ENCODE data around the gene PIKFYVE.
"Not testable (repeated sequence)": the region's sequence is repeated elsewhere in the genome, so short reads cannot be mapped to it uniquely, and the experiment has no call there.

PIKFYVE gene

GRCh38 chr2:208265801-208266552 lies at the start of gene PIKFYVE:
Gene PIKFYVE (plus strand): TSS chr2:208266255. CDS start chr2:208271520, 5,265 bp downstream.
- Histone ChIP-seq H3K27me3 (ENCODE audit: control insufficient read depth, insufficient read depth, low read length) (no peaks in the 10 kb centered on the region), H3K4me3 (ENCODE audit: low read length) (peak within 1 kb of the TSS; percentile 85), H3K27ac (ENCODE audit: low read length) (no peak within 1 kb of the TSS), H3K36me3 (ENCODE audit: control insufficient read depth, insufficient read depth, low read length) (no peaks in the 10 kb centered on the region), H3K9me3 (ENCODE audit: control insufficient read depth, insufficient read depth, low read length) (no peaks in the 10 kb centered on the region), H3K4me1 (ENCODE audit: control insufficient read depth, insufficient read depth, low read length) (no peaks in the 10 kb centered on the region)
- WGBS (ENCODE audit: insufficient coverage, insufficient read length), result no CpG with 5 or more reads among the region's 50 CpGs
- DNase-seq (ENCODE audit: low read depth, low spot score), result peak; percentile 92

- not testable (repeated sequence) for H3K27me3 ChIP-seq (ENCODE audit: control insufficient read depth, insufficient read depth, low read length); DNase-seq (ENCODE audit: low read depth, low spot score); H3K4me1 ChIP-seq (ENCODE audit: control insufficient read depth, insufficient read depth, low read length); H3K4me3 ChIP-seq (ENCODE audit: low read length); H3K36me3 ChIP-seq (ENCODE audit: control insufficient read depth, insufficient read depth, low read length); H3K27ac ChIP-seq (ENCODE audit: low read length); H3K9me3 ChIP-seq (ENCODE audit: control insufficient read depth, insufficient read depth, low read length)
- no CpG with 5 or more reads among the region's 3 CpGs for WGBS (ENCODE audit: insufficient coverage, insufficient read length)
These were observed 44.2 kb upstream of the PIKFYVE start for GRCh38 chr2:208221873-208222272.

GRCh38 chr2:208222351-208222750 lies 43.7 kb upstream of the PIKFYVE start:
- DNase-seq (ENCODE audit: low read depth, low spot score), result no peak
- no peak overlapping the region for H3K27ac ChIP-seq (ENCODE audit: low read length)
- no peaks in the 10 kb centered on the region for H3K36me3 ChIP-seq (ENCODE audit: control insufficient read depth, insufficient read depth, low read length)

GRCh38 chr2:208224802-208225201 lies 41.3 kb upstream of the PIKFYVE start:
- Histone ChIP-seq H3K27me3 (ENCODE audit: control insufficient read depth, insufficient read depth, low read length) (no peaks in the 10 kb centered on the region), H3K36me3 (ENCODE audit: control insufficient read depth, insufficient read depth, low read length) (no peaks in the 10 kb centered on the region), H3K27ac (ENCODE audit: low read length) (no peak overlapping the region), H3K4me1 (ENCODE audit: control insufficient read depth, insufficient read depth, low read length) (no peaks in the 10 kb centered on the region), H3K9me3 (ENCODE audit: control insufficient read depth, insufficient read depth, low read length) (no peaks in the 10 kb centered on the region; the same call in 1 of the 2 replicates), H3K4me3 (ENCODE audit: low read length) (no peak overlapping the region)
- no CpG with 5 or more reads among the region's 2 CpGs for WGBS (ENCODE audit: insufficient coverage, insufficient read length)
- DNase-seq (ENCODE audit: low read depth, low spot score), result no peak

More at GRCh38 chr2:208222351-208222750, 43.7 kb upstream of the PIKFYVE start:
- no peaks in the 10 kb centered on the region for H3K4me1 ChIP-seq (ENCODE audit: control insufficient read depth, insufficient read depth, low read length)
- WGBS (ENCODE audit: insufficient coverage, insufficient read length), result no CpG with 5 or more reads among the region's 3 CpGs
- H3K27me3 ChIP-seq (ENCODE audit: control insufficient read depth, insufficient read depth, low read length), result no peaks in the 10 kb centered on the region
- H3K9me3 ChIP-seq (ENCODE audit: control insufficient read depth, insufficient read depth, low read length), result no peaks in the 10 kb centered on the region; the same call in 1 of the 2 replicates
- no peak overlapping the region for H3K4me3 ChIP-seq (ENCODE audit: low read length)

GRCh38 chr2:208227581-208228232 lies 38.3 kb upstream of the PIKFYVE start:
- Histone ChIP-seq H3K27me3 (ENCODE audit: control insufficient read depth, insufficient read depth, low read length) (no peaks in the 10 kb centered on the region), H3K4me3 (ENCODE audit: low read length) (no peak overlapping the region), H3K9me3 (ENCODE audit: control insufficient read depth, insufficient read depth, low read length) (no peaks in the 10 kb centered on the region), H3K27ac (ENCODE audit: low read length) (no peak overlapping the region), H3K4me1 (ENCODE audit: control insufficient read depth, insufficient read depth, low read length) (no peaks in the 10 kb centered on the region), H3K36me3 (ENCODE audit: control insufficient read depth, insufficient read depth, low read length) (no peaks in the 10 kb centered on the region)
- WGBS (ENCODE audit: insufficient coverage, insufficient read length), result no CpG with 5 or more reads among the region's 33 CpGs
- DNase-seq (ENCODE audit: low read depth, low spot score), result no peak

- no peaks in the 10 kb centered on the region for H3K9me3 ChIP-seq (ENCODE audit: control insufficient read depth, insufficient read depth, low read length)
- H3K4me3 ChIP-seq (ENCODE audit: low read length), result no peak overlapping the region
- WGBS (ENCODE audit: insufficient coverage, insufficient read length), result no CpG with 5 or more reads among the region's 1 CpG
- no peaks in the 10 kb centered on the region for H3K27me3 ChIP-seq (ENCODE audit: control insufficient read depth, insufficient read depth, low read length)
- no peak for DNase-seq (ENCODE audit: low read depth, low spot score)
- no peak overlapping the region for H3K27ac ChIP-seq (ENCODE audit: low read length)
- no peaks in the 10 kb centered on the region for H3K4me1 ChIP-seq (ENCODE audit: control insufficient read depth, insufficient read depth, low read length)
- no peaks in the 10 kb centered on the region for H3K36me3 ChIP-seq (ENCODE audit: control insufficient read depth, insufficient read depth, low read length)
These were observed 37.6 kb upstream of the PIKFYVE start for GRCh38 chr2:208228476-208228875.

GRCh38 chr2:208234786-208235185 lies 31.3 kb upstream of the PIKFYVE start:
- no peaks in the 10 kb centered on the region for H3K4me1 ChIP-seq (ENCODE audit: control insufficient read depth, insufficient read depth, low read length)
- no peaks in the 10 kb centered on the region for H3K27me3 ChIP-seq (ENCODE audit: control insufficient read depth, insufficient read depth, low read length)
- WGBS (ENCODE audit: insufficient coverage, insufficient read length), result no CpG with 5 or more reads among the region's 1 CpG
- no peak overlapping the region for H3K27ac ChIP-seq (ENCODE audit: low read length)
- H3K9me3 ChIP-seq (ENCODE audit: control insufficient read depth, insufficient read depth, low read length), result no peaks in the 10 kb centered on the region
- peaks cover 10% of the 10 kb centered on the region; the same call in 1 of the 2 replicates for H3K36me3 ChIP-seq (ENCODE audit: control insufficient read depth, insufficient read depth, low read length)
- no peak for DNase-seq (ENCODE audit: low read depth, low spot score)
- no peak overlapping the region for H3K4me3 ChIP-seq (ENCODE audit: low read length)

- no peak for DNase-seq (ENCODE audit: low read depth, low spot score)
- peaks cover 14% of the 10 kb centered on the region; the same call in 1 of the 2 replicates for H3K36me3 ChIP-seq (ENCODE audit: control insufficient read depth, insufficient read depth, low read length)
- H3K4me3 ChIP-seq (ENCODE audit: low read length), result no peak overlapping the region
- no peaks in the 10 kb centered on the region for H3K4me1 ChIP-seq (ENCODE audit: control insufficient read depth, insufficient read depth, low read length)
- no CpG with 5 or more reads among the region's 2 CpGs for WGBS (ENCODE audit: insufficient coverage, insufficient read length)
- no peak overlapping the region for H3K27ac ChIP-seq (ENCODE audit: low read length)
- H3K9me3 ChIP-seq (ENCODE audit: control insufficient read depth, insufficient read depth, low read length), result no peaks in the 10 kb centered on the region
- no peaks in the 10 kb centered on the region for H3K27me3 ChIP-seq (ENCODE audit: control insufficient read depth, insufficient read depth, low read length)
These were observed 30.2 kb upstream of the PIKFYVE start for GRCh38 chr2:208235860-208236259.

GRCh38 chr2:208239770-208240493 lies 26.1 kb upstream of the PIKFYVE start:
- H3K27me3 ChIP-seq (ENCODE audit: control insufficient read depth, insufficient read depth, low read length), result no peaks in the 10 kb centered on the region
- WGBS (ENCODE audit: insufficient coverage, insufficient read length), result no CpG with 5 or more reads among the region's 9 CpGs
- H3K4me3 ChIP-seq (ENCODE audit: low read length), result no peak overlapping the region
- H3K27ac ChIP-seq (ENCODE audit: low read length), result no peak overlapping the region
- DNase-seq (ENCODE audit: low read depth, low spot score), result no peak
- H3K4me1 ChIP-seq (ENCODE audit: control insufficient read depth, insufficient read depth, low read length), result no peaks in the 10 kb centered on the region
- H3K9me3 ChIP-seq (ENCODE audit: control insufficient read depth, insufficient read depth, low read length), result no peaks in the 10 kb centered on the region
- H3K36me3 ChIP-seq (ENCODE audit: control insufficient read depth, insufficient read depth, low read length), result peaks cover 21% of the 10 kb centered on the region; the same call in 1 of the 2 replicates

GRCh38 chr2:208240619-208241209 lies 25.3 kb upstream of the PIKFYVE start:
- Histone ChIP-seq H3K27ac (ENCODE audit: low read length) (no peak overlapping the region), H3K4me3 (ENCODE audit: low read length) (no peak overlapping the region), H3K27me3 (ENCODE audit: control insufficient read depth, insufficient read depth, low read length) (no peaks in the 10 kb centered on the region), H3K4me1 (ENCODE audit: control insufficient read depth, insufficient read depth, low read length) (no peaks in the 10 kb centered on the region), H3K36me3 (ENCODE audit: control insufficient read depth, insufficient read depth, low read length) (peaks cover 19% of the 10 kb centered on the region; the same call in 1 of the 2 replicates), H3K9me3 (ENCODE audit: control insufficient read depth, insufficient read depth, low read length) (no peaks in the 10 kb centered on the region)
- DNase-seq (ENCODE audit: low read depth, low spot score), result no peak
- WGBS (ENCODE audit: insufficient coverage, insufficient read length), result no CpG with 5 or more reads among the region's 3 CpGs
